ENCODE data around the gene TRIM39. TPM values are rescaled to one million over a fixed set of nuclear protein-coding genes. Genes with fewer than 3 reads are reported as not detected.

Gene TRIM39
- total and polyA plus RNA-seq, 2 of the 13 experiments (the other 11 are each of a cell fraction or from before 2014, with no cell fraction given), result 7.7 to 14.6 TPM

GRCh38 chr6:30378290-30378937, 51.7 kb downstream of the TRIM39 start (continued):
- TF ChIP-seq, protein P1, sequence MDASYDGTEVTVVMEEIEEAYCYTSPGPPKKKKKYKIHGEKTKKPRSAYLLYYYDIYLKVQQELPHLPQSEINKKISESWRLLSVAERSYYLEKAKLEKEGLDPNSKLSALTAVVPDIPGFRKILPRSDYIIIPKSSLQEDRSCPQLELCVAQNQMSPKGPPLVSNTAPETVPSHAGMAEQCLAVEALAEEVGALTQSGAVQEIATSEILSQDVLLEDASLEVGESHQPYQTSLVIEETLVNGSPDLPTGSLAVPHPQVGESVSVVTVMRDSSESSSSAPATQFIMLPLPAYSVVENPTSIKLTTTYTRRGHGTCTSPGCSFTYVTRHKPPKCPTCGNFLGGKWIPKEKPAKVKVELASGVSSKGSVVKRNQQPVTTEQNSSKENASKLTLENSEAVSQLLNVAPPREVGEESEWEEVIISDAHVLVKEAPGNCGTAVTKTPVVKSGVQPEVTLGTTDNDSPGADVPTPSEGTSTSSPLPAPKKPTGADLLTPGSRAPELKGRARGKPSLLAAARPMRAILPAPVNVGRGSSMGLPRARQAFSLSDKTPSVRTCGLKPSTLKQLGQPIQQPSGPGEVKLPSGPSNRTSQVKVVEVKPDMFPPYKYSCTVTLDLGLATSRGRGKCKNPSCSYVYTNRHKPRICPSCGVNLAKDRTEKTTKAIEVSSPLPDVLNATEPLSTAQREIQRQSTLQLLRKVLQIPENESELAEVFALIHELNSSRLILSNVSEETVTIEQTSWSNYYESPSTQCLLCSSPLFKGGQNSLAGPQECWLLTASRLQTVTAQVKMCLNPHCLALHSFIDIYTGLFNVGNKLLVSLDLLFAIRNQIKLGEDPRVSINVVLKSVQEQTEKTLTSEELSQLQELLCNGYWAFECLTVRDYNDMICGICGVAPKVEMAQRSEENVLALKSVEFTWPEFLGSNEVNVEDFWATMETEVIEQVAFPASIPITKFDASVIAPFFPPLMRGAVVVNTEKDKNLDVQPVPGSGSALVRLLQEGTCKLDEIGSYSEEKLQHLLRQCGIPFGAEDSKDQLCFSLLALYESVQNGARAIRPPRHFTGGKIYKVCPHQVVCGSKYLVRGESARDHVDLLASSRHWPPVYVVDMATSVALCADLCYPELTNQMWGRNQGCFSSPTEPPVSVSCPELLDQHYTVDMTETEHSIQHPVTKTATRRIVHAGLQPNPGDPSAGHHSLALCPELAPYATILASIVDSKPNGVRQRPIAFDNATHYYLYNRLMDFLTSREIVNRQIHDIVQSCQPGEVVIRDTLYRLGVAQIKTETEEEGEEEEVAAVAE (CRISPR knock-in tag; IDR thresholded peaks at IDR 0.05; ENCODE audit: borderline replicate concordance), result peak; percentile 90
- no peak for TF ChIP-seq EEA1 (CRISPR knock-in tag; IDR thresholded peaks at IDR 0.05; ENCODE audit: borderline replicate concordance)
- TF ChIP-seq HMG20B (CRISPR knock-in tag; conservative IDR thresholded peaks at IDR 0.05), result 0 out of 2 replicates have a peak, but pooled peaks have one; percentile 28
- peak; percentile 72; the same call in 1 of the 2 replicates for TF ChIP-seq IRF2 (CRISPR knock-in tag; IDR thresholded peaks at IDR 0.05)
- peak; percentile 46; the same call in 1 of the 2 replicates for TF ChIP-seq TEF (CRISPR knock-in tag; IDR thresholded peaks at IDR 0.05)
- TF ChIP-seq MTA1 (CRISPR knock-in tag; IDR thresholded peaks at IDR 0.05; ENCODE audit: borderline replicate concordance), result no peak
- 0 out of 2 replicates have a peak, but pooled peaks have one; percentile 90 for TF ChIP-seq ZBTB44 (CRISPR knock-in tag; IDR thresholded peaks at IDR 0.05)
- TF ChIP-seq GMEB2 (CRISPR knock-in tag; IDR thresholded peaks at IDR 0.05; ENCODE audit: low read depth), result no peak
- TF ChIP-seq, protein P2, sequence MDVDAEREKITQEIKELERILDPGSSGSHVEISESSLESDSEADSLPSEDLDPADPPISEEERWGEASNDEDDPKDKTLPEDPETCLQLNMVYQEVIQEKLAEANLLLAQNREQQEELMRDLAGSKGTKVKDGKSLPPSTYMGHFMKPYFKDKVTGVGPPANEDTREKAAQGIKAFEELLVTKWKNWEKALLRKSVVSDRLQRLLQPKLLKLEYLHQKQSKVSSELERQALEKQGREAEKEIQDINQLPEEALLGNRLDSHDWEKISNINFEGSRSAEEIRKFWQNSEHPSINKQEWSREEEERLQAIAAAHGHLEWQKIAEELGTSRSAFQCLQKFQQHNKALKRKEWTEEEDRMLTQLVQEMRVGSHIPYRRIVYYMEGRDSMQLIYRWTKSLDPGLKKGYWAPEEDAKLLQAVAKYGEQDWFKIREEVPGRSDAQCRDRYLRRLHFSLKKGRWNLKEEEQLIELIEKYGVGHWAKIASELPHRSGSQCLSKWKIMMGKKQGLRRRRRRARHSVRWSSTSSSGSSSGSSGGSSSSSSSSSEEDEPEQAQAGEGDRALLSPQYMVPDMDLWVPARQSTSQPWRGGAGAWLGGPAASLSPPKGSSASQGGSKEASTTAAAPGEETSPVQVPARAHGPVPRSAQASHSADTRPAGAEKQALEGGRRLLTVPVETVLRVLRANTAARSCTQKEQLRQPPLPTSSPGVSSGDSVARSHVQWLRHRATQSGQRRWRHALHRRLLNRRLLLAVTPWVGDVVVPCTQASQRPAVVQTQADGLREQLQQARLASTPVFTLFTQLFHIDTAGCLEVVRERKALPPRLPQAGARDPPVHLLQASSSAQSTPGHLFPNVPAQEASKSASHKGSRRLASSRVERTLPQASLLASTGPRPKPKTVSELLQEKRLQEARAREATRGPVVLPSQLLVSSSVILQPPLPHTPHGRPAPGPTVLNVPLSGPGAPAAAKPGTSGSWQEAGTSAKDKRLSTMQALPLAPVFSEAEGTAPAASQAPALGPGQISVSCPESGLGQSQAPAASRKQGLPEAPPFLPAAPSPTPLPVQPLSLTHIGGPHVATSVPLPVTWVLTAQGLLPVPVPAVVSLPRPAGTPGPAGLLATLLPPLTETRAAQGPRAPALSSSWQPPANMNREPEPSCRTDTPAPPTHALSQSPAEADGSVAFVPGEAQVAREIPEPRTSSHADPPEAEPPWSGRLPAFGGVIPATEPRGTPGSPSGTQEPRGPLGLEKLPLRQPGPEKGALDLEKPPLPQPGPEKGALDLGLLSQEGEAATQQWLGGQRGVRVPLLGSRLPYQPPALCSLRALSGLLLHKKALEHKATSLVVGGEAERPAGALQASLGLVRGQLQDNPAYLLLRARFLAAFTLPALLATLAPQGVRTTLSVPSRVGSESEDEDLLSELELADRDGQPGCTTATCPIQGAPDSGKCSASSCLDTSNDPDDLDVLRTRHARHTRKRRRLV (CRISPR knock-in tag; IDR thresholded peaks at IDR 0.05), result no peak
- no peak for TF ChIP-seq SP1 (IDR thresholded peaks at IDR 0.05)
- TF ChIP-seq SP1 (CRISPR knock-in tag; IDR thresholded peaks at IDR 0.05), result no peak
- no peak for TF ChIP-seq DMAP1 (CRISPR knock-in tag; IDR thresholded peaks at IDR 0.05)
- peak; percentile 53; the same call in 1 of the 2 replicates for TF ChIP-seq ZMAT3 (CRISPR knock-in tag; conservative IDR thresholded peaks at IDR 0.05)
- no peak for TF ChIP-seq ZNF839 (CRISPR knock-in tag; IDR thresholded peaks at IDR 0.05; ENCODE audit: borderline replicate concordance)
- TF ChIP-seq TSC22D2 (CRISPR knock-in tag; IDR thresholded peaks at IDR 0.05; ENCODE audit: borderline replicate concordance), result peak; percentile 93
- no peak for TF ChIP-seq ZNF451 (CRISPR knock-in tag; IDR thresholded peaks at IDR 0.05)
